Activated T-cell treated with anti-CD3 and anti-CD28 coated beads for 48 hours (primary cell): ENCODE results near the gene PDLIM5.

ENCODE experiments used
- DNase-seq: peaks from one replicate; pipeline ENCODE4 v3.0.0-alpha.2; 2020; ENCODE audit warnings: low read depth

Gene PDLIM5

GRCh38 chr4:94701631-94702300 is 250.0 kb downstream of the PDLIM5 start:
- no peak for DNase-seq

GRCh38 chr4:94711635-94712034 is 259.9 kb downstream of the PDLIM5 start:
- DNase-seq, result no peak

DNA sequence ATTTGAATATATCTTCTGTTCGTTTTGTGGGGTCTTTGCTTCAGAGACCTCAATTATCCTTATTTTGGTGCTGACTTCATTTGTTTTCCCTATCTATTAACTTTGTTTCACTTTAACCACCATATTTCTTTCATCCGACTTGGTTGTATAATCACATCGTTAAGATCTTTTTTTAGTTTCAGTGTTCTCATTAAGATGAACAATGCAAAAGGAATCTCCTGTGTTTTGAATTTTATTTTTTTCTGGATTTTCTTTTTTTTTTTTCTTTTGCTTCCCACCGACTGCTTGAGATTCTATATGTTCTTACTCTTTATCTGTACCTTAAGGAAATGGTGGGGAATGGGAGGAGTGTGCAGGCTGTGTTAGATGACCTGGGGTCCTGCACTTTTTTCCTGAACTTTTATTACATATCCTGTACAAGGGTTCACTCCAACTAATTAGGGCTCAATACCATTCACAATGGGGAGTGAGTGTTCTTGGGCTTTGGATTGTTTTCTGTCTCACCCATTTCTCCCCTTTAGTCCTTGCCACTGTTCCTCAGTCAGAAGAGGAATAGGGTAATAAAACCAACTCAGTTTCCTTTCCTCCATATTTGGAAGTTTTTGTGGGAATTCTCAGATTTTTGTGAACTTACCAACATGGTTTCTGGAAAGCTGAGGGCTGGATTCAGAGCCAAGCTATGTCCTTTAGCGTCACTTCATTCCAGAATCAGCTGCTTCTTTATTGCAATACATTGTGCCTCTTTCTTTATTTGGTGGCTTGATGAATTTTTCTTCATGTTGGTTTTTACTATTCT is 262.8 kb downstream of the PDLIM5 start:
- DNase-seq, result no peak

GRCh38 chr4:94715726-94716125 is 264.0 kb downstream of the PDLIM5 start:
- no peak for DNase-seq
